HG03095 (cell line): ENCODE data around the gene FOXL3.

Experiments
- ATAC-seq: cut with Tn5 transposase; IDR thresholded peaks from one replicate; pipeline ENCODE4 v1.9.1; 2021; ENCODE audit warnings: moderate library complexity; ENCODE audit not compliant: unreplicated experiment

Gene FOXL3

DNA sequence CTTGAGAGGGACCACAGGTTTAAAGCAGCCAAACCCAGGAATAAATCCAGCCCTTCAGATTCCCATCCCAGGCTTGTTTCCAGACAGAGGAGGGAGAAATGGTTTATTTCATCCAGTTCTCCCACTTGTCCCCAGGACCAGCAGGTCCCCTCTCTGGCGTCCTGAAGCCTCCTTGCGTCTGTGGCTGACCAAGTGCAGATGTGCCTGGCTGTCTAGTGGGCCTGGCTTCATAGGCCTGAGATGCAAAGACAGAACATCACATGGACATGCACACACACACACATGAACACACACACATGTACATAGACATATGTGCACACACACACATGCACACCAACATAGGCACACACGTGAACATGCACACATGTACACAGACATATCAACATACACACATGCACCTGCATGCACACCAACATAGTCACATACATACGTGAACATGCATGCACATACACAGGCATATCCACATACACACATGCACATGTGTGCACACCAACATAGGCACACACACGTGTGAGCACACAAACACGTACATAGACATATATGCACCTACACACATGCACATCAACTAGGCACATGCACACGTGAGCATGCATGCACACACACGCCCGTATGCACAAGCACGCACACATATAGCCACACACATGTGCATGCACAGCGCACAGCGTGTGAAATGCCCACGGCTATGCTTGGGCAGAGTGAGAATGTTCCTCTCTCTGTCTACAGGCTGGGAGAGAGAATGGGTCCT, 10.7 kb downstream of the FOXL3 start:
- ATAC-seq: no peak

DNA sequence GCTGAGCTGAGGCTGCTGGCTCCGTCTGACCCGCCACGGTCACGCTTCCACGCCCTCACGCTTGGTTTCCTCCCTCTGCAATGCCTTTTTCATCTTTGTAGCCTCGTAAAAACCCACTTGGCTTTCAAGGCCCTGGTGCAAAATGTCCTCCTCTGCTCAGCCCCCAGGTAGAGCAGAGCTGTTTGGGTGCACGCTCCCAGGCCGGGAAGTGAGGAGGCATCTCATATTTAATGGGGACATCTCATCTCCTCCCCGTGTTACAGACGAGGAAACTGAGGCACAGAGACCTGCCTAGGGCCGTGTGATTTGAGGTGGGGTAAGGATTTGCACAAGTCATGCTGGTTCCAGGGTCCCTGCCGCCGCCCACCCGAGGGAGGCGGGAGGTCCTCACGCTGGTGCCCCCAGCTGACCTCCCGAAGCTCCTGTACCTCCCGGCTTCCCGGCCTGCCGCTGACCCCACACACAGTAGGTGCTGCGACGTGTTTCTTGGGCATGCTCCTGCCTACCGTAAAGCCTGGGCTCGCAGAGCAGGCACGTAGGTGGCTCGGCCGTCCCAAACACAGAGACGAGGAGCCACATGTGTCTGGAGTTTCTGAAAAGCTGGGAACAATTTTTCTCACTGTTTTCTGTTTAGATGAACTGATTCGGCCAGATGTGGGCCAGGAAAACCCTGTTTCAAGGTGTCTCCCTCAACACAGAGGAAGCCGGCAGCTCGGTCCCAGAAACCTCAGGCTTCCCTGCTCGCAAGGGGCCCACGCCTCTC, 11.5 kb downstream of the FOXL3 start:
- ATAC-seq: no peak

DNA sequence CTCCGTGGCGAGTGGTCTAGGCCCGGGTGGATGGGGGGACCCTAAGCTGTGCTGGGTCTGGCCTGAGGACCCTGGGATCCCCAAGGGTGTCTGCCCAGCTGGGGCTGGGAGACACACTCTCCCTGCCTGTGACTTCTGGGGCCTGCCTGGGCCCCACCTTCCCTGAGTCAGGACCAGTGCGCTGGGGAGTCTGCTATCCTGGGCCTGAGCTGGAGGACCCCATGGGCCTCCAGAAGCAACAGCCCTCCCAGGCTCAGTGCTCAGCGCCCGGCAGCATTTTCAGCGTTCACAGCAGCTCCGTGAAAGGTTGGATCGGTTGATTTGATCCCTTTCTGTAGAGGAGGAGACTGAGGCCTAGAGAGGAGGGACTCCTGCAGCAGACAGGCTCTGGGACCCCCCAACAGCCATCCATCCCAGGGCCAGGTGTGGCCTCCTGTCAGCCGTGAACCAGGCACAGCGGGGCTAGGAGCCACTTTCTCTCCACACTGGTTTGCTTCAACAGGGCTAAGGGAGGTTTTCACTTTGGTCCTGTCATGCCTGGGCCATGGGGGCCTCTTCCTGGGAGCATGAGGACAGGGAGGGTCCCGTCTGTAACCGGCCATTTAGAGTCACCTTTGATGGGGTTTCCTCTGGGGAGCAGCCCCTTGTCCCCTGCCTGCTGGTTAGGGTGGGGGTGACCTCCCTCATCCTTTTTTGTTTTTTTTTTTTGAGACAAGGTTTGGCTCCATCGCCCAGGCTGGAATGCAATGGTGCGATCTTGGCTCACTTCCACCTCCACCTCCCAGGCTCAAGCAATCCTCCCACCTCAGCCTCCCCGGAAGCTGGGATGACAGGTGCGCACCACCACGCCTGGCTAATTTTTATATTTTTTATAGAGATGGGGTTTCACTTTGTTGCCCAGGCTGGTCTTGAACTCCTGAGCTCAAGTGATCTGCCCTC, 12.4 kb downstream of the FOXL3 start:
- ATAC-seq: no peak

DNA sequence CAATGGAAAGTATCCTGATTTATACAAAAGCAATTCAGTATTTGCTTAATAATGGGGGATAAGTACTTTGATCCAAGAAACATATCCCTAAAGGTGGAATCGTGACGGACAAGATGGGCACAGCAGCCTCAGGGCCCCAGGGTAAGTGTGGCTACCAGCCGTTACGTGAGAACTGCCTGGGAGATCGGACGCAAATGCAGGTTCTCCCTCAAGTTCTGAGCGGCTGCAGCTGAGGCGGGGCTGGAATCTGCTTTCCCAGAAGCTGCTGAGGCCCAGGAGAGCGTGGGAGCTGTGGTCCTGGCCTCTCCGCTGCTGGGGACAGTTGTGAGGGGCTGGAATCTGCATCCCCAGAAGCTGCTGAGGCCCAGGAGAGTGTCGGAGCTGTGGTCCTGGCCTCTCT, 13.5 kb downstream of the FOXL3 start:
- ATAC-seq: no peak

DNA sequence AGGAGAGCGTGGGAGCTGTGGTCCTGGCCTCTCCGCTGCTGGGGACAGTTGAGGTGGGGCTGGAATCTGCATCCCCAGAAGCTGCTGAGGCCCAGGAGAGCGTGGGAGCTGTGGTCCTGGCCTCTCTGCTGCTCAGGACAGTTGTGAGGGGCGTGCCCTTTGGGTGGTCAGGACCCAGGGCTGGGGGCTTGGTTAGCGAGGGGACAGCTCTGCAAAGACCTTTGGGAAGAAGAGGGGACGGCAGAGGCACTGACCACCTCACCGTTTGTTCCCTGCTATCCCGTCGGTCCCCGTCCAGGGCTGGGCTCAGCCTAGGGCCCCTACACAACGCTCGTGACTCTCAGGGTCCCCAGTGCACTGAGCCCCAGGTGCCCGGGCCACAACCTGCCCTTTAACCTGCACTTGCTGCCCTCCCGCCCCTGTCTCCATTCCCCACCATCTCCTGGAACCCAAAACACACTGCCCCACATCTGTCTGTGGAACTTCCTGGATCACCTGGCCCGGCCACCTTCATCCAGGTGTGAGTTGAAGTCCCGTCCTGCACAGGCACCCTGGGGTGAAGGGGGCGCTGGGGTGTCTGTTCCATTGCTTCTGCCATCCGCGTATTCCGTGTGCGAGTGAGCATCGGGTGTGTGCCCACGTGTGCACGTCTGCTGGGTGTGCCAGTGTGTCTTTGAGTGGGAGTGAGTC, 14.1 kb downstream of the FOXL3 start:
- no peak for ATAC-seq

DNA sequence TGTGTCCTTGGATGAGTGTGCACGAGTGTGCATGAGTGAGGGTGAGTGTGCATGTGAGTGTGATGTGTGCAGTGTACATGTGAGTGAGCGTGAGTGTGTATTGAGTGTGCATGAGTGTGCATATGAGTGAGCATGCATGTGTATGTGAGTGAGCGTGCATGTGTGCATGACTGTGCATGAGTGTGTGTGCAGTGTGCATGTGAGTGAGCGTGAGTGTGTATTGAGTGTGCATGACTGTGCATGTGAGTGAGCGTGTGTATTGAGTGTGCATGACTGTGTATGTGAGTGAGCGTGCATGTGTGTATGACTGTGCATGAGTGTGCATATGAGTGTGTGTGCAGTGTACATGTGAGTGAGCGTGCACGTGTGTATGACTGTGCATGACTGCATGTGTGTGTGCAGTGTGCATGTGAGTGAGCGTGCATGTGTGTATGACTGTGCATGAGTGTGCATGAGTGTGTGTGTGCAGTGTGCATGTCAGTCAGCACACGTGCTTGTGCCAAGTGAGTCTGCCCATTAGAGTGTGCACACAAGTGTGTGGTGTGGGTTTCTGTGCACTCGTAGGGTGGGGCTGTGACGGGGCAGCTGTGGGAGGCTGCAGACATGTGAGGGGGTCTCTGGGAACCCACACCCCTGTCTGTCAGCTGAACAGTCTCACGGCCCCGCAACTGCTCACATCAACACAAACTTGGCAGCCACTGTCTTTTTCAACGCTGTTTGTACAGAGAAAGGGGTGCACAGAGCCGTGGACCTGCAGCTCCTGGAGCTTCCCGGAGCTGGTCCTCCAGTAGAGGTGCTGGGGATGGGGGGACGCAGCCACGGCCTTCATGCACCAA, 14.8 kb downstream of the FOXL3 start:
- ATAC-seq: no peak

DNA sequence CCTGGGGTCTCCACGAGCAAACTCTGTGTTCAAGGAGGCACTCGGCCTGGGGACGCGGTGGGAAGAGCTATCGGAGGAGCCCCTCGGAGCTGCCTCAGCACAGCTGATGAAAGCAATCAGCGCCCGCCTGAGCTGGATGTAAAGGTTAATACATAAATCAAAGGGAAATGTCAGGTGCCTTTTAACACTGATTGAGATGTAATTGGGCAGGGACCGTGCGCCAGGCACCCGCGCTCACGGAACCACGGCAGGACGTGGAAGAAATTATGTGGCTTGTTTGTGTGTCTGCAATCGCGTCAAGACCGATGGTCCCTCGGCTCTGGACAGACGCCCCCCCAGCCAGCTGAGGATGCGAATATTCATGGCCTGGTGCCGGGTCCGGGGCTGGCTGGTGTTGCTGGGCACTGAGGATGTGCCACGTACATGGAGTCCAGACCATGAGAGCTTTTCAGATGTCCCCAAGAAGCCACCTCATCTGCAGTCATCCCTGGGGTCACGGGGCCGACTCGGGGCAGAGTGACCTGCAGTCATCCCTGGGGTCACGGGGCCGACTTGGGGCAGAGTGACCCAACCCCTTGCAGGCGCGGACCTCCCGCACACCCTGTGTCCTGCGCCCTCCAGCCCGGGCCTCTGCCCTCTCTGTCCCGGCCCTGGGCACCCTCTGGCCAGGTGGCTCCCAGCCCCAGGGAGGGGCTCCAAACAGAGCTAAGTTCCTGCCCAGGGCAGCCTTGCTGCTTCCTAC, 15.6 kb downstream of the FOXL3 start:
- no peak for ATAC-seq

DNA sequence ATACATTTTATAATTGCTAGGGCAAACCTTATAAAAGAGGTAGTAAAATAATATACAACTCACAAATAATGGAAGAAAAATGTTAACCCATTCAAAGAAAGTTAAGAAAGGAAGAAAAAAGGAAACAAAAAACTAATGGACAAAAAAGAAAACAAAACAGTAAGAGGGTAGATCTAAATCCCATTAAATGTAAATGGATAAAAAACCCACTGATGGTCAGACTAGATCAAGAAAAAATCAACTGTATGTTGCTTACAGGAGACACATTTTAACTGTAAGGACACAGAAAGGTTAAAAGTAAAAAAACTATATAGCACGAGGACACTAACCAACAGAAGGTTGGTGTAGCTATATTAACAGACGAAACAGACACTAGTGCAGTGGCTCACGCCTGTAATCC, 18.0 kb downstream of the FOXL3 start:
- ATAC-seq: no peak

DNA sequence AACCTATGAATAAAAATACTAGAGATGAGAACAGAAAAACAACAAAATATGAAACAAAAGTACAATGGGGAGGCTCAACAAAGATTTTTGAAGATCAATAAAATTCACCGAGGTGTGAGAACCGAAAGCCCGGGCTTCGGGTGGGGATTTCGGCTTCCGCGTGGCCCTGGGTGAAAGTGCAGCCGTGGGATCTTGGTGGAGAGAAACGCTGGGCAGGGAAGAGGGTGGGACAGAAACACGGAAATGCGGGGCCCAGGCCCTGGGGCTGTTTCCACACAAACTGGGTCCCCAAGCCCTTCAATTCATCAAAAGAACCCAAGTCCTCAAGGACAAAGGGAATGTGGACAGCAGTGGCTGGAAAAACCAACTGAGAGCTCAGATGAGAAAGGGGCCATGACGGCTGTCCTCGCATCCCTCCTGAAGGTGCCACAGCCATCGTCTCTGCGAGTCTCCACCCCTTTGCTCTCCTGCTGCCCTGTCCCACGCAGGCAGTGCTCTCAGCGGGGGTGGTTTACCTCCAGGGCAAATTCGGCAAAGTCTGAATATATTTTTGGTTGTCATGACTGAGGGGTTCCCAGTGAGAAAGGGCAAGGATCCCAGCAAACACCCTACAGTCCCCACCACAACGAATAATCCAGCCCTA, 19.7 kb downstream of the FOXL3 start:
- ATAC-seq: no peak

DNA sequence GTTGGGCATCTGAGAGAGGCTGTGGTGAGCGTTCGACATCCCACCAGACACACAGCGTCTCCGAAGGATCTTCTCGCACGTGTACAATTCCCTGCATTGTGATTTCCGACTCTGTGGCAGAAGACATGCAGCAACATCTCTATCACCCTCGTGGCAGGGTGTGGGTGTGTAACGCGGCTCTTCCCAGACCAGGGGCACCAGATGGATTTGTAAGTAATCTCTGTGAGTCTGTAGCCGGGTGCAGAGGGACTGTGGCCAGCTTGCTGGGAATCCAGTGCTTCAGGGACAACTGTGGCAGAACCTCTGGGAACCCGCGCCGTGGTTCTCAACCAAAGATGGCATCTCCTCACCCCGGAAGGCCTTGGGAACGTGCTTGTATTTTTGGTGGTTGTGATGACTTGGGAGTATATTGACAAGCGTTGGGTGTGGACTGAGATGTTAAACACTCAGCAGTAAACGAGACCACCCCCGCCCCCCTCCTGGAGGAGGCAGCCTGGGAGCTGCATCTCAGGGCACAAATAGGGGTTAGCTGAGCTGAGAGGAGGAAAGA, 21.2 kb downstream of the FOXL3 start:
- ATAC-seq: no peak

DNA sequence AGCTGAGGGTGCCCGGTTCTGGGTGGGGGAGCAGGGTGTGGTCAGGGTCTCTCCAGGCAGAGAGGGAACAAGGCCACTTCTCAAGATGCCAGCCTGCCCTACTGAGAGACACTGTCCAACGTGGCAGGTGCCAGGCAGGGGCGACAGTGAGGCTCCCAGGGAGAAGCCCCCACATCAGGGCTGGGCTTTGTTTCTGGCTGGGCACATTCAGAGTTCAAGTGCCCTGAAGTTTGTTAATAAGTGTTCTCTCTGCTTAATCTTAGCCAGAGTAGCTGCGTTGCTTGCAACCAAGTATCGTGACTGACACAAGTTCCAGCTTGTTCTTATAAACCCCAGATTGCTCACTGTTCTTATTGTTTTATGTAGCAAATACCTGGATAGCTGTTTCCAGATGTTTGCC, 21.8 kb downstream of the FOXL3 start:
- no peak for ATAC-seq

DNA sequence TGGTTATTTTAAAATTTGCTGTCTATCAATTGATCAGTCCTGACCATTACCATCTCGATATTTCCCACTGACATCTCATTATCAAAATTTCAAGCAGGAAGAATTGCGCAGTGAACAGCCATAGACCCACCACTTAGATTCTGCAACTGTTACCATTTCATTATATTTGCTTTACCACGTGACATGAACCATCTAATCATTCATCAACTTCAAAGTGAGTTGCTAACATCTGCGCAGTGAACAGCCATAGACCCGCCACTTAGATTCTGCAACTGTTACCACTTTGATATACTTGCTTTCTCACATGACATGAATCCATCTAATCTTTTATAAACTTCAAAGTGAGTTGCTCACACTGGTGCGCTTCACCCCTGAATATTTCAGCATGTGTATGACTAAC, 22.5 kb downstream of the FOXL3 start:
- ATAC-seq: no peak

DNA sequence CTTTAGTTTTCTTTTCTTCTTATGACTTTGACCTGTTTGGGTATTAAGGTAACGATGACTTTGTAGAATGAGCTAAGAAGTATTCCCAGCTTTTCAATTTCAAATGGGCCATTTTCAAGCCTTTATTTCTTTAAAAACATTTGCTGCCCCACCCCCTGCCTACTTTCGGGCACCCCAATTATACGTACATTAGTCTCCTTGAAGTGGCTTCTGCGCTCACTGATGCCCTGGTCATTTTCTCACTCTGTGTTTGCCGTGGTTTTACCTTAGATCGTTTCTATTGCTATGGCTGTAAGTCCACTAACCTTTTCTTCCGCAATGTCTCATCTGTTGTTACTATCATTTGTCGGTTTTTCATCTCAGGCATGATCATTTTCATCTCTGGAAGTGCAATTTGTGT, 24.9 kb downstream of the FOXL3 start:
- no peak for ATAC-seq

DNA sequence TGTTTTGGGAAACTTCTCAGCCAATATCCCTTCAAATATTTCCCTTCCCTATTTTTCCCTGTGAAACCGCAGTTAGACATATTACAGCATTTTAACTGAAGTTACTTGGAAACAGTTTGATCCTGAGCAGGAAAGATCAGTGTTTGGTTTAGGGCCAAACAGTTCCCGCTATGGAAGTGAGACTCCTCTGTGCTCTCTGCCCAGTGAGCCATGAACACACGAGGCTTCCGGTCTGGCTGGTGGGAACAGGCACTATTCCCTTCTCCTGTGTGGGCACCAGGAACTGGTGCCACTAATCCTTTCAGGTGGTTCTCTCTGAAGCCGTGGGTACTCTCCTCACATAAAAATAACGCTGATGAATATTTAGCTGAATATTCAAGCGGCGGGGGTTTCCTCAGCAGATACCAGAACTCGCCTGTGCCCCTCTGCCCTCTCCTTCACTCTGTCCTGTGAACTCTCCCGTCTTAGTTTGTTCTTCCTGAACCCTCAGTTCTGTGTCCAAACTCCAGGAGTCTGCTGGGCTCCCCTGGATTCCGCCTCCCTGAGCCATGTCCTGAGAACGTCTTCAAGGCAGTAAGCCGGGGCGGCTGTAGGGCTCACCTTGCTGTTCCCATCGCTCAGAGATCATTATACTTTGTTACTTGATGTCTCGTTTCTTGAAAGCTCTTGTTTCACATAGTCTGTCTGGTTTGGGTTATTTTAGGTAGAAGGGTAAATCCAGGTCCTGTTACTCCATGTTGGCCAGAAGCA, 25.7 kb downstream of the FOXL3 start:
- no peak for ATAC-seq

DNA sequence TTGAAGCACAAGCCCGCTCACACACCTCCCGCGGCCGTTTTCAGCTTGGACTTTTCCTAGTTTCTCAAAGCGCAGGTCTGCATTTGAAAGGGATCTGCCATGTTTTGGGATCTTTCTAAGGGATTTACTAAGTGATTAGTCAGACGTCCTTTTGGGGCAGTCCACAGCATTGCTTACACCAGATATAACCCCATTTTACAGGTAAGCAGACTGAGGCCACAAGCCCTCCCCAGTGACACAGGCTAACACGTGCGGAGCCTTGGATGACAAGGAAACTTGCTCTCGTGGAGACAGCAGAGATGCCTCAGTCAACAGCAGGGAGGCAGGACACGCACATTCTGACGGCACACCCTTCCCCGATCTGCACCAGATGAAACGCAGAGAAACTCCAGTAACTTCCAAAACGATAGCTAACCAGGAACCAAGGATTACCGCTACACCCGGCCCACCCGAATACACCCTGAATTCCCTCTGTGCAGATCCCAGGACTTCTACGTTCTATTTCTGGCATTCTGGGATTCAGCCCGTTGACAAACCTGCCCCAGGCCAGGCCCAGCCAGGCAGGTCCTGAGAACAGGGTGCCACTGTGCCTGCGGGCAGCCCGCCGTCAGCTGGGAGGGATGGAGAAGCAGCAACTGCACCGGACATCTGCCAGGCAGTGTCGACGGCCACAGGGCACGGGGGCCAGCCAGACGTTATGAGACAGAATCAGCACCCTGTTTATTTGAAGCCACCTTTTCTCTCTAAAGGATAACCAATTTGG, 27.9 kb downstream of the FOXL3 start:
- no peak for ATAC-seq

DNA sequence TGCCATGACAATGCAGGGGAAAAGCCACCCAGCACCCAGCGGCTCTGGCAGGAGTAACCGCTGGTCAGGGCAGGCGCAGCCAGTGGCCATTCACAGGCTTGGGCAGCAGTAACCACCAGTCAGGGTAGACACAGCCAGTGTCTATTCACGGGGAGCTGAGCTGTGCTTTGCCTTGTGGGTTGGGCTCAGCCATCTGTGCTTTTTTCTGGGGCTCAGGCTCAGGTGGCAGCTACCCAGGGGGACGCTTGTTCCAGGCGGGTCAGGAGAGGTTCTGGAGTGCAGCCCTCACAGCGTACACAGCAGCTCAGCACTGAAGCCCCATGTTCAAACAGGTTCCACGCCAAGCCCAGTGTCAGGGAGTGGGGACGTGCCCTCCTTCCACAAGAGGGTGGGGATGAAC, 28.5 kb downstream of the FOXL3 start:
- no peak for ATAC-seq
